Stomach (tissue), 9 donors: ENCODE measurements around the gene KDM1B. TPM values are rescaled to one million over a fixed set of nuclear protein-coding genes. Genes with fewer than 3 reads are reported as not detected.
"Not testable (repeated sequence)": the region's sequence is repeated elsewhere in the genome, so short reads cannot be mapped to it uniquely, and the experiment has no call there.

Experiments used
- DNase-seq, 2 donors: peaks; one replicate each; pipeline versions ENCODE4 v3.0.0 to v3.0.0-alpha.2; 2013 to 2019
- H3K27ac ChIP-seq, 5 donors: fragments of 200-600 bp in 4 of 5; sonication (generic) in 4 of 5; one replicate each; pipeline ENCODE4 v1.5.1; 2013 to 2019; ENCODE audit warnings: mild to moderate bottlenecking in 1 of 5, moderate library complexity in 1 of 5
- H3K27me3 ChIP-seq, 3 donors: fragments of 200-600 bp; sonication (generic); one replicate each; pipeline ENCODE4 v1.5.1; 2017 to 2019; ENCODE audit warnings: mixed run types in 1 of 3
- H3K36me3 ChIP-seq, 4 donors: fragments of 200-600 bp; sonication (generic); 1 replicate in 3 of 4; 2 replicates in 1 of 4; pipeline ENCODE4 v1.5.1; 2016 to 2019
- H3K4me1 ChIP-seq, 4 donors: fragments of 200-600 bp; sonication (generic); one replicate each; pipeline ENCODE4 v1.5.1; 2016 to 2019
- H3K4me3 ChIP-seq, 4 donors: fragments of 200-600 bp; sonication (generic) in 3 of 4; one replicate each; pipeline ENCODE4 v1.5.1; 2016 to 2019; ENCODE audit warnings: mild to moderate bottlenecking in 1 of 4
- H3K9me3 ChIP-seq, 4 donors: fragments of 200-600 bp; sonication (generic); one replicate each; pipeline ENCODE4 v1.5.1; 2016 to 2019
- EP300 ChIP-seq: sonication (generic); formaldehyde crosslinking; IDR thresholded peaks from one replicate; pipeline ENCODE4 v1.6.1; 2017; ENCODE audit warnings: antibody characterized with exemption
- POLR2A ChIP-seq, 4 donors: fragments of 450-650 bp; IDR thresholded peaks; one replicate each; pipeline ENCODE4 v1.6.1; 2016; ENCODE audit warnings: antibody characterized with exemption in 4 of 4, control low read depth in 2 of 4, mild to moderate bottlenecking in 1 of 4, moderate library complexity in 1 of 4
- POLR2AphosphoS5 ChIP-seq, 3 donors: sonication (generic); formaldehyde crosslinking; IDR thresholded peaks; one replicate each; pipeline ENCODE4 v1.6.1; 2016; ENCODE audit warnings: antibody characterized with exemption in 3 of 3
- WGBS, 5 donors: extraction: QIAGEN DNeasy Blood & Tissue Kit in 3 of 5; methylation state at CpG; one replicate each; pipeline versions ENCODE4 v1.1.5 to v1.1.7; 2013 to 2018; 5-methylcytosine and 5-hydroxymethylcytosine counted together
- intact Hi-C: fragments of 100-400 bp; cut with DNase I; formaldehyde crosslinking; loops from one replicate; pipeline ENCODE4 v1.15.1; 2023; ENCODE audit warnings: low total_unique reads
- polyA plus RNA-seq, 3 donors: library from polyadenylated mRNA; stranded (reverse); fragments of 200-250 nt; gene quantifications; one replicate each; pipeline ENCODE4 v1.2.3, GENCODE V29; 2013
- total RNA-seq, 5 donors: library from RNA; depleted of rRNA; stranded (reverse); fragments of >200 nt; gene quantifications; one replicate each; pipeline versions ENCODE4 v1.1.0 to v1.2.3, GENCODE V29; 2014 to 2016
- TF ChIP-seq, protein P1 (sequence below), 7 experiments: fragments of 450-650 bp in 4 of 7; fragments of 200-600 bp in 3 of 7; sonication (generic) in 3 of 7; IDR thresholded peaks; one replicate each; pipeline ENCODE4 v1.5.1; 2016 to 2019; ENCODE audit warnings: antibody characterized with exemption in 7 of 7, control low read depth in 2 of 7, mild to moderate bottlenecking in 1 of 7
- donor health status: healthy with polysubstance abuse.
- donor health status: Bipolar disorder and iron deficiency.
- donor health status: healthy.

The KDM1B gene
- total and polyA plus RNA-seq, 8 donors, result 2.5 to 12.9 (median 4.1) TPM

GRCh38 chr6:18206591-18206990, 51.4 kb downstream of the KDM1B start:
- TF ChIP-seq POLR2AphosphoS5 (IDR thresholded peaks at IDR 0.05) (no peak), EP300 (no peak), POLR2A (IDR thresholded peaks at IDR 0.05) (no peak)
- TF ChIP-seq, protein P1, sequence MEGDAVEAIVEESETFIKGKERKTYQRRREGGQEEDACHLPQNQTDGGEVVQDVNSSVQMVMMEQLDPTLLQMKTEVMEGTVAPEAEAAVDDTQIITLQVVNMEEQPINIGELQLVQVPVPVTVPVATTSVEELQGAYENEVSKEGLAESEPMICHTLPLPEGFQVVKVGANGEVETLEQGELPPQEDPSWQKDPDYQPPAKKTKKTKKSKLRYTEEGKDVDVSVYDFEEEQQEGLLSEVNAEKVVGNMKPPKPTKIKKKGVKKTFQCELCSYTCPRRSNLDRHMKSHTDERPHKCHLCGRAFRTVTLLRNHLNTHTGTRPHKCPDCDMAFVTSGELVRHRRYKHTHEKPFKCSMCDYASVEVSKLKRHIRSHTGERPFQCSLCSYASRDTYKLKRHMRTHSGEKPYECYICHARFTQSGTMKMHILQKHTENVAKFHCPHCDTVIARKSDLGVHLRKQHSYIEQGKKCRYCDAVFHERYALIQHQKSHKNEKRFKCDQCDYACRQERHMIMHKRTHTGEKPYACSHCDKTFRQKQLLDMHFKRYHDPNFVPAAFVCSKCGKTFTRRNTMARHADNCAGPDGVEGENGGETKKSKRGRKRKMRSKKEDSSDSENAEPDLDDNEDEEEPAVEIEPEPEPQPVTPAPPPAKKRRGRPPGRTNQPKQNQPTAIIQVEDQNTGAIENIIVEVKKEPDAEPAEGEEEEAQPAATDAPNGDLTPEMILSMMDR (IDR thresholded peaks at IDR 0.05), result no peak
- Histone ChIP-seq H3K4me1 (peaks cover 0 to 20% (median 10%) of the 10 kb centered on the region in 4 donors), H3K27me3 (no peaks in the 10 kb centered on the region), H3K9me3 (no peaks in the 10 kb centered on the region), H3K36me3 (peaks cover 0 to 70% (median 49%) of the 10 kb centered on the region in 4 donors), H3K27ac (peak overlapping the region in 1 of 5 donors; percentile 62), H3K4me3 (no peak overlapping the region)
- DNase-seq, result no peak
- intact Hi-C loops, result no loop called here
- WGBS, 5 donors, result 78 to 90% (median 85%) methylated on average over 6 of the region's 6 CpGs

GRCh38 chr6:18207438-18207837, 52.2 kb downstream of the KDM1B start:
- no peaks in the 10 kb centered on the region for H3K9me3 ChIP-seq
- H3K27ac ChIP-seq, result peak overlapping the region in 1 of 5 donors; percentile 62
- H3K4me3 ChIP-seq, result no peak overlapping the region
- WGBS, 5 donors, result 50 to 80% (median 68%) methylated on average over 8 of the region's 8 CpGs
- intact Hi-C loops, result no loop called here
- H3K4me1 ChIP-seq, result peaks cover 0 to 20% (median 10%) of the 10 kb centered on the region in 4 donors
- peaks cover 0 to 62% (median 43%) of the 10 kb centered on the region in 4 donors for H3K36me3 ChIP-seq
- DNase-seq, result peak in 1 of 2 donors; percentile 53
- no peaks in the 10 kb centered on the region for H3K27me3 ChIP-seq
- TF ChIP-seq EP300 (no peak), POLR2A (IDR thresholded peaks at IDR 0.05) (no peak)

- Histone ChIP-seq H3K4me3 (no peak overlapping the region), H3K27ac (peak overlapping the region in 1 of 5 donors; percentile 62), H3K9me3 (no peaks in the 10 kb centered on the region), H3K4me1 (peaks cover 0 to 20% (median 10%) of the 10 kb centered on the region in 4 donors), H3K36me3 (peaks cover 0 to 62% (median 44%) of the 10 kb centered on the region in 4 donors), H3K27me3 (no peaks in the 10 kb centered on the region)
- TF ChIP-seq, protein P1 (IDR thresholded peaks at IDR 0.05), result no peak
- TF ChIP-seq POLR2AphosphoS5 (IDR thresholded peaks at IDR 0.05) (no peak), EP300 (no peak), POLR2A (IDR thresholded peaks at IDR 0.05) (no peak)
- 44 to 73% (median 62%) methylated on average over 2 of the region's 2 CpGs for WGBS, 5 donors
- intact Hi-C loops, result no loop called here
- no peak for DNase-seq
Measured at GRCh38 chr6:18207949-18208348, 52.7 kb downstream of the KDM1B start.

DNA sequence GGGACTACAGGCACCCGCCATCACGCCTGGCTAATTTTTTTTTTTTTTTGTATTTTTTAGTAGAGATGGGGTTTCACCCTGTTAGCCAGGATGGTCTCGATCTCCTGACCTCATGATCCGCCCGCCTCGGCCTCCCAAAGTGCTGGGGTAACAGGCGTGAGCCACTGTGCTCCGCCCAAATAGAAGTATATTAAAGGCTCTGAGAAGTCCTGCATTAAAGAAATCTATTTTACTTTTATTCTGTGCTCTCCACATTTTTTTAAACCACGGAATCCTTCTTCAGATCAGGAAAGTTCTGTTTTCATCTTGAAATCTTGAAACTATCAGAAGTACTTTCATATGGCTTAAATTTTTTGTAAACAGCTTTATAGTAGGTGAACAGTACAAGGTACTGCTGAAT, 53.6 kb downstream of the KDM1B start:
- H3K9me3 ChIP-seq, H3K4me3 ChIP-seq, intact Hi-C loops, H3K27ac ChIP-seq, H3K27me3 ChIP-seq, DNase-seq: not testable (repeated sequence)
- 87 to 99% (median 96%) methylated on average over 7 to 9 of the region's 9 CpGs for WGBS, 5 donors
- Histone ChIP-seq H3K36me3 (peaks cover 0 to 60% (median 43%) of the 10 kb centered on the region in 4 donors), H3K4me1 (peaks cover 0 to 20% (median 10%) of the 10 kb centered on the region in 4 donors)

GRCh38 chr6:18209539-18210197, 54.4 kb downstream of the KDM1B start:
- H3K27me3 ChIP-seq, result no peaks in the 10 kb centered on the region
- peaks cover 0 to 20% (median 10%) of the 10 kb centered on the region in 4 donors for H3K4me1 ChIP-seq
- intact Hi-C loops, result no loop called here
- H3K9me3 ChIP-seq, result no peaks in the 10 kb centered on the region
- TF ChIP-seq POLR2A (IDR thresholded peaks at IDR 0.05), result no peak
- no peak for TF ChIP-seq EP300
- TF ChIP-seq, protein P1 (IDR thresholded peaks at IDR 0.05), result no peak
- TF ChIP-seq POLR2AphosphoS5 (IDR thresholded peaks at IDR 0.05), result no peak
- peak overlapping the region in 3 of 5 donors; percentile 16 to 69 (median 28) for H3K27ac ChIP-seq
- 29 to 60% (median 35%) methylated on average over 12 of the region's 12 CpGs for WGBS, 5 donors
- no peak overlapping the region for H3K4me3 ChIP-seq
- peak in 1 of 2 donors; percentile 21 for DNase-seq
- H3K36me3 ChIP-seq, result peaks cover 0 to 59% (median 45%) of the 10 kb centered on the region in 4 donors
